HL-60/S4 treated with phorbol 12-myristate 13-acetate at 8.2 ng/mL for 4 days and 3 days (cell line): ENCODE results near the gene JRKL.

Source experiments
- in situ Hi-C: fragments of 300-500 bp; cut with MboI; formaldehyde crosslinking; loops from 2 replicates; pipeline ENCODE4 v1.15.0; 2022; ENCODE audit warnings: low sequenced_read_pairs

Gene JRKL

DNA sequence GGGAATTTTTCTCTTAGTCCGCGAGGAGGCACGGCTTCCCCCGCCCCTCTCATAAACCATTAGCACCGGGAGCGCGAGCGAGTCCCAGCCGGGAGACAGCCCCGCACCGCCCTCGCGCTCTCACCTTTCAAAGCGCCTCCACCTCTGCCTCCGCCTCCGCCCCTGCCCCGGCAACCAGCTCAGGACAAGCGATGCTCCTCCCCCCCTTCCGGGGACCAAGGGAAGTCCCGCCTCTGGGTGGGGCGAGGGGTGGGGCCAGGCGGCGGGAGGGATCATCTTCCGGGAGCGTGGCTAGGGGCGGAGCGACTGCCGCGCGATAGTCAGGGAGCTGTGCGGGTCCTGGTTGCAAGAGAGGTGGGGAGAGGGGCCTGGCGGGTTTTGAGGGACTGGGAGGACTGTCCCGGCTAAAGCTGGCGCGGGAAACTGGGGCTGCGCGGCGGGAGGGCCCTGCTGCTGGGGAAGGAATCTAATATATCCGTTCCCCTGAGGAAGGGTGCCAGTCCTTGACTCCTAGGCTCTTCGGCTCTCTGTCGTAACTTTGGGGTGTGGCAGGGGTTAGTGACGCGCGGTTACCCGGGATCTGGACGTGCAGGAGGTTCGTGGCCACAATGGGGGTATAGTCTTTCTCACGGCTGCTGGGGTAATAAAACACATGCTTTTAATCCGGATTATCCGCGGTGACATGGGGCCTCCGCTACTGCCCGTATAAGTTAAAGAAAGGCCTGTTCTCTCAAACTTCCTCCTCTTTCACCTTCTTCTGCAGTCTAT, at the start of gene JRKL, which contains the start of gene CCDC82:
TSS of gene JRKL (plus strand) at position 294 of the 768 bp plus-strand sequence. CDS start 637 bp downstream, outside the sequence.
TSS of gene CCDC82 (minus strand) at position 193 of the 768 bp plus-strand sequence. CDS start 5,165 bp downstream, outside the sequence.
- in situ Hi-C loops: loop anchor here (25.0 kb wide), 1 partner anchor 553 kb away; no protein-coding TSS in a partner anchor

DNA sequence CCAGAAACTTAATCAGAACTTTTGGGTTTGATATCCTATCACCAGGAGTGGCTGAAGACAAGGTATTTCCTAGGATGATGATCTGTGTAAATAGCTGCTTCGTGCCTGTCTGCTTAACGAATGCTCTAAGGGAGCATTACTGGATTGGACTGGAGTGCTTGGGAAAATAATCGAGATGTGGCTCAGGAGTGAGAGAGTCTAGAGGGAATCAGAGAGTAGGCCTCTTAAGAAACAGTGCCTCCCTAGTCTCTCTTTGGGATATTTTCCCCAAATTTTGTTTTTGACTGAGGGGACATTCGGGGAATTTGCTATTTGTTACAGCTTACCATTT, 49.3 kb upstream of the JRKL start:
- in situ Hi-C loops: no loop called here

DNA sequence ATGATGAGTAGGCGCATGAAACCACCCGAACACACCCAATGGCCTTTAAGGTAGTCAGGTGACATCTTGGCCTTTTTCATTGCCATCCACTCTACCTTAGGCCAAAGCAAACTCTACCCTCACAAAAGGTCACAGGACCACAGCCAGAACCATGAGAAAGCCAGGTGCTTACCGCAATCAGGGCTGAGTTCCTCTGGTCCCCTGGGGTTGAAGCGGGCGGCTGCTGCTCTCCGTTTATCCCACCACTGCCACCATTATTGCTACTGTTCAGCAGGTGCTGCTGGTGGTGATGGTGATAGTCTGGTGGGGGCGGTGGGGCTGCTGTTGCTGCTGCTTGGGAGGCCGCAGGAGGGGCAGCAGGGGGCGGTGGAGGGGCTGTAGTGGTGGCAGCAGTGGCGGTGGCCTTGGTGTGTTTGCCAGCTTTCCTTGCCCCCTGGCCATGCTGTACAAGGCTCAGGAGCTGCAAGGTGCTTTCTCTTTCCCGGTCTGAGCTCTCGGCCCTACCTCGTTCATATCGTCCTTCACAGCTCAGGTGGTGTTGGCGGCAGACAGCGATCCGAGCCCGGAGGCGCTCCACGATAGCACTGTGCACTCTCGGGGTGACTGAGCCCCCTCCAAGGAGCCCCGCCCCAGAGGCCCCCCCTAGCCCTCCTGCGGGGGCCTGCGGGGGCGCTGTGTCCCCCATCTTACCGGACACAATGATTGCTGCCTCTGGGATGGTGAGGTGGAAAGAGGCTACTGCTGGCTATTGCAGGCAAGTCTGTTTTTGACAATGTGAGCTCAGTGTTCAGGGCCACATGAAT, 48.4 kb upstream of the JRKL start:
- in situ Hi-C loops: no loop called here

DNA sequence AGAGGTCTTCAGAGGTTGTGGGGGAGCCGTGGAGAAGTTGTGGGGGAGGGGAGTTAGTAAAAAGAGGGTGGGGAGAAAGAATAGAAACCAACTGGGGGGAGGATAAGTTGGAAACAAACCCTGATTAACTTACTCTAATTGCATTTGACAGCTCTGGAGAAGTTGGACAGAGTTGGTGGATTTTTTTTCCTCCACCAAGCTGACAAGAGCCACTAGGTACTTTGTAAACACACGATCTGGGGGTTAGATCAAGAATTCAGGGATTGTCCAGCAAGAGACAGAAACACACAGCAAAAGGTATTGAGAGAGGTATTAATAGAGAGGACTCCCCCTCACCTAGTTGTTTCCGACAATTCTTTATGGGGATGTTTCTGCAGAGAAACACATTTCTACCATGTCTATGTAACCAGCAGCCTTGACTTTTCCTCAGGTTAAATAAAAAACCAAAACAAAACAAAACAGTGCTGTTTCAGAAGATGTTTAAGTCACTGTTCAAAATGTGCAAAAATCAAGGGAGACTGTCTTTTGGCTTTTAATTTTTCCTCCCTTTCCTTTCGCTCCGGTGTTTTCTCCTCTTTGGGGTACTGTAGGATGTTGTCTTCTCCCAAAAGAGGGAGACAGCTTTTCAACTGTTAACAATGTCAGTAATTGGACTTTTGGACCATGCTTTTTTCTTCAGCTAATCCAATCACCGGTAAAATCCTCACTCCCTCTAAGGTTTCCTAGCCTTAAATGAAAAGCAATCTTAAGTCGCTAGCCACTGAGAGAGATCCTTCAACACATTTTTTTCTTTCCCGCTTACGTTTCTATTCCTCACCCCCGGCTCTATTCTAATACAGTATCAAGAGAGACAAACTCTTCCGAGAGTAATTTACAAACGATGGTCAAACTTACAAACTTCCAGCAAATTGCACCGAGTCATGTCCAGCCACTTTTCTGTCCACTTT, 47.5 kb upstream of the JRKL start:
- in situ Hi-C loops: no loop called here

DNA sequence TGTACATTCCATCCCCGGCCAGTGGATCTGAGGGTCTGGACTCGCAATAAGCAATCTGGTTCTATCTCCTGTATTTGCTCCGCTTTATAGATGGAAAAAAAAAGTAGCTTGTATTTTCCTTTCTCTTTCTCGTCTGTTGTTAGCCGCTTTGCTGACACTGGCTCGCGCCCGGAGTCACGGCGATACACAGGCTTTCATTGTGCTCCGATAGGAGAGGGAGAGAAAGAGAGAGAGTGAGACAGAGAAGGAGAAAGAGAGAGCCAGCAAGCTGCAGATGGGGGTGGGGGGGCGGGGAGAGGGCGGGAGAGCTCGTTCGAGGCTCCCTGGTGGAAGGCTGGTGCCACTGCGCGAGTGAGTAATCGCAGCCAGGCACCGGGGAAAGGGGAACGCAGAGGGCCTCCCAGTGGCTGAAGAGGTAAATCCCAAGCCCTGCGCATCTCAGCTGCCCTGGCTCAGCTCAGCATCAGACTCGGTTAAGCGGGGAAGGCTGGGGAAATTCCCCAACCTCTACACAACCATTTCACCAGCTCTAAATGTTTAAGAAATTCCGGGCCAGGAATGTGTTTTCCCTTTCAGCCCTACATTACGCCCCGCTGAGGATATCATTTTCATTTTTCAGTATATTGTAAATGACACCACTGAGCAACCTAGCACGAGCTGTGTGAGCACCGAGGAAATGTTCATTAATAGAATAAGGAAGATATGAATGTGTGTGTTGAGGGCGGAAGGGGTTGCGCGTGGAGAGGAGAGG, 46.7 kb upstream of the JRKL start, which contains the start of gene MAML2:
TSS of gene MAML2 (minus strand) at position 235 of the 751 bp plus-strand sequence. CDS start 1,300 bp downstream, outside the sequence.
- in situ Hi-C loops: no loop called here

DNA sequence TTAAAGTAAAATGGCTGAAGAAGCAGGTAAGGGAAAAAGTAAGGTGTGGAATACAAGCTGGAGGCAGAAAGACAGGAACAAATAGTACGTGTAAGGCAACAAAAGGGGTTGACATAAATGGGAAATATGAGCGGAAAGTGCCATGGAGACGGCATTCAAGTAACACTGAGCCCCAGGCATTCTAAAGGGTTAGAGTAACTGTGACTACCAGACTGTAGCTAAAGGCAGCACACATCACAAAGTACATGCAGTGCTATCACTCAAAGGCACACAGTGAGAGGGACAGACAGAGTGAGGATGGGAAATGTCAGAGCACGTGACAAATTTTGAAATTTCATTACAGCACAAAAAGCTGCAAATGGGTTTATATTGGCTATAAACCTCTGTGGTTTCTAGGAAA, 33.0 kb upstream of the JRKL start:
- in situ Hi-C loops: no loop called here

DNA sequence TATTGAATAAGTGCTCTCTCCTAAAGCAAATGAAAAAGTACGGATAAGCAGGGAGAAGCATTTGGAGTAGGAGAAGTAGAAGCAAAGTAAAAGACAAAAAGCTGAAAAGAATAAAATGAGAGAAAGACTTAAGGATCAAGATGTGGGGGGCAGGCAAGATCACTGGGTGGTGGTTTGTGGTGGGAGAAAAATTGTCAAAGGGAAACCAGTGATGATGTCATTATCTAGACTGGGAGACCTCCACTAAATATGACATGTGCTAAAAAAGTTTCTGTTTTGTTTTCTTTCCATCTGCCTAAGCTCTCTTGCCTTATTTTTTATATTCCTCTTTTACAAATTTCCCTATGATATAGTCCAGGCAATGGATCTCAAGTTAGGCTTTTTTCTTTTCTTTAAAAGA, 32.0 kb upstream of the JRKL start:
- in situ Hi-C loops: no loop called here

DNA sequence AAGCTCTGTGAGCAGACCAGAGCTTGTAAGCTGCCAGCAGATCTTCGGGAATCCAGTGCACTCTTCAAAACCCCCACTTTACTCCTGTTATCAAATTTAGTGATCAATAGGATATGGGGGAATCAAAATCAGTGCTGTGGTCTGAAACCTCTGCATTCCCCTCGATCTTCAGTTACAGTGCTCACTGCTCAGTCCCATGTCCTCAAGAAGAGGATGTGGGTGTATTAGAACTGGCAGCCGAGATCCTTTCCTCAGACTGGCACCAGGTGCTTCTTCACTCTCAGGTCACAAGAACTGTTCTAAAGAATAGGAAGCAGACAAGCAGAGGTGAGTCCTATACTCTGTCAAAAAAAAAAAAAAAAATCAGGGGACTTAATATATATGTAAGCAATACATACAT, 31.5 kb upstream of the JRKL start:
- in situ Hi-C loops: no loop called here

DNA sequence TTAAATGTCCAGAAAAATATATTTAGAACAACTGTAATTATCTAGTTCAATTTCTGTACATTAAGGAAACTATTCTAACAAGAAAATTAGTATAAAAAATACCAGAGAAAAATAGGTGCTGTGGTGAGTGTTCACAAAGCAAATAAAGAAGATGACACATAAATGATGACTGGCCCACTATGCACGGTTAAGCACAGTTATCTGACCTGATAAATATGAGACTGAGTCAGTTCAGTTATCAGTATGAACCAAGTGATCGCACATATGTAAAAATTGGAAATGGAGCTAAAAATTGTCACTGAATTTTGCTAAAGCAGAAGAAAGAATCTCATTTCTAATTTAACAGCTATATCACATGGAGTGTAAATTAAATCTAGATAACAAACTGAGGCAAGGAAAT, 28.0 kb upstream of the JRKL start:
- in situ Hi-C loops: no loop called here

DNA sequence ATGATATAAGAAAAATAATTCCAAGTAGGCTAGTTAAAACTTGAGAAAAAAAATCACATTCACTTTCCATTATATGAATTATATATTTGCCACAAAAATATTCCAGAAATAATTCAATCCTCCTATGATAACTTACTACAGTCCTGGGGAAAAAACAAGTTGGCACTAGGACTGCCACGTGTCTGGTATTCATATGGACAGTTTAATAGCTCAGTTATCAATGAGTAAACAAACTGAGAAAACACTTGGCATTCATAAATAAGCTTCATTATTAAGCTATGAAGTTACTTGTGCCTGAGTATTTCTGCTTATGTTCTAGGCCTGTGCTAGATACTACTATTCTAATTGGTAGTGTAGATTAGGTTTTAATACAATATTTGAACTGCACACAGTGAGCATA, 24.3 kb upstream of the JRKL start:
- in situ Hi-C loops: no loop called here

DNA sequence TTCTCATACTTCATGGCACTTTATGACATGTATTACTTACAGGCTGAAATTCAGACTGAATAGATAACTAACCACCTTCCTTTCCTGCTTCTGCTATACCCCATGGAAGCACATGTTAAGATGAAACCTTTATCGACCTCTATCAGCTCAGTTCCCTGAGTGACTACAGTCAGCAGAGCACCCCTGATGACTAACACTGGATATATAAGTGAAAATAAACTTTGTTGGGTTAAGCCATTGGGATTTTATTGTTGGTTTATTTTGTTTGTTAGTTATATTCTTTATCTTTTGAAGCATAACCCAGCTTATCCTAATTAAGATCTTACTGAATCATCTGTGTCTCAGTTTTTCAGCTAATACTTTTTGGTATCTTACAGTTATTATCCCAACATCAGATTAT, 23.8 kb upstream of the JRKL start:
- in situ Hi-C loops: no loop called here

DNA sequence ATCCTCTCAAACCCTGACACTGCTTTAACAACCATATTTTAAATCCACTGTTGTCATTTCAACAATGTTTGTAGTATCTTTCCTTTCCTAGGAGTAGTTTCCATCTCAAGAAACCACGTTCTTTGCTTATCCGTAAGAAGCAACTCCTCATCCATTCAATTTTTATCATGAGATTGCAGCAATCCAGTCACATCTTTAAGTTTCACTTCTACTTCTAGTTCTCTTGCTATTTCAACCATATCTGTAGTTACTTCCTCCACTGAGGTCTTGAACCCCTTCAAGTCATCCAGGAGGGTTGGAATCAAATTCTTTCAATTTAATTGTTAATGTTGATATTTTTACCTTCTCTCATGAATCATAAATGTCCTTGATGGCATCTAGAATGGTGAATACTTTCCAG, 22.5 kb upstream of the JRKL start:
- in situ Hi-C loops: no loop called here

DNA sequence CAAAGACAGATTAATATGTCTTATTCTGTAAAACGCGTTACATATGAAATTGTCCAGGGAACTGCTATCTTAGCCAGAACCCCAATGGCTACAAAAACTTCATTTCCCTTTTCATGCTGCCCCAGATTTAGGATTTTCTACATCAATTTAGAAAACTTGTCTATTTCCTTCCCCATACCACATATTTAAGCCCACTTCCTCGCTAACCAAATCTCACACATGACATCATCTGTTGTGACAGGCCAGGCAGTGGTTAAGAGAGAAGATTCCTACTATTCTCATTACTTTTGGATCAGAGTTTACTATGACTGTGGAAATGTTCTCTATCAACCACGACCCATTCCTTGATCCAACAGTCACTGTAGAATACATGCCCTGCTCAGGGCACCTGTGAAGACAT, 16.0 kb upstream of the JRKL start:
- in situ Hi-C loops: no loop called here

DNA sequence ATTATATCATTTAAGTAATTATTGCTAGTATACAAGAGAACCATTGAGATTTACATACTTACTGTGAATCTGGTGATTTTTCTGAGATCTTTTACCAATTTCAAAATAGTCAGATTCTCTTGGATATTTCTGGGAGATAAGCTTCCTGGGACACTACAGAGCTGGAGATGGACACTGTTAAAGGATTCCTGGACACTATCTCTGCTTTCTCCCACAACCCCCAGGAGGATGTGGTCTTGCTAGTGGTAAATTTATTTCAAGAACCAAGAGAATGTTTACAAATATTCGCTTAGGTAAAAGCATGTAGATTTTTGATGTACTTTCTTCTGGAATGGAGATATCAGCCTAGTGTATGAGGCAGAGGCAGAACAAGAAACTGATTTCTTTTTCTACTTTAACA, 13.0 kb upstream of the JRKL start:
- in situ Hi-C loops: loop anchor here (25.0 kb wide), 1 partner anchor 539 kb away; no protein-coding TSS in a partner anchor

DNA sequence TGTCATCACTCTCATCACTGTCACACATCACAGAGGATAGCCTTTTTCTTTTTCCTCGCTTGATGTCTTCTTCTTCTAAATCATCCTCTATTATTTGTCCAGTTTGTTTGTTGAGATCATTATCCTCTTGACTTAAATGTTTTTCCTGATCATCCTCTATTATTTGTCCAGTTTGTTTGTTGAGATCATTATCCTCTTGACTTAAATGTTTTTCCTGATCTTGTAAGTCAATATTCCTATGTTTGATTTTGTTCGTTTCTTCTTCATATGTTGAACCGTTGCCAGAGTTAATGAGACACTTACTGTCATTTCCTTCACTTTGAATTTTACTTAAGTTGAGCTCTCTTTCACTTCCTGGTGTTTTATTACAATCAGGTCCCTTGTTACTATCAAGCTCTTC, 5.7 kb upstream of the JRKL start:
- in situ Hi-C loops: loop anchor here (25.0 kb wide), 1 partner anchor 547 kb away; no protein-coding TSS in a partner anchor

DNA sequence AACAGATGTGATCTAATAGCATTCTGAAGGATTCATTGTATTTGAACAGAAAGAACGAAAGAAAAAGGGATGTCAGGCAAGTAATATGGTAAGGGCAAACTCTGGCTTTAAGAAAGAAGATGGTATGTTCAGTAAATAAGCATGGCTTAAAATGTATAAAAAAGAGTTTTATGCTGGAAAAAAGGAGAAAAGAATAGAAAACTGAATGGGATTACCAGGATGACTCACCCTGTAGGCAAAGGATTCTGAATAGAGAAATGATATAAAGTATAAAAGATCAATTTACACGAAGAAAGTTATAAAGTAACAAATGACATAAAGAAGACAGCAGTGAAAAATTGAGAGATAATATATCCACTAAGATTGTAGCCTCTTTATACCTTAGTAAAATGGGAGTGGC, 4.6 kb upstream of the JRKL start:
- in situ Hi-C loops: loop anchor here (25.0 kb wide), 1 partner anchor 548 kb away; no protein-coding TSS in a partner anchor

DNA sequence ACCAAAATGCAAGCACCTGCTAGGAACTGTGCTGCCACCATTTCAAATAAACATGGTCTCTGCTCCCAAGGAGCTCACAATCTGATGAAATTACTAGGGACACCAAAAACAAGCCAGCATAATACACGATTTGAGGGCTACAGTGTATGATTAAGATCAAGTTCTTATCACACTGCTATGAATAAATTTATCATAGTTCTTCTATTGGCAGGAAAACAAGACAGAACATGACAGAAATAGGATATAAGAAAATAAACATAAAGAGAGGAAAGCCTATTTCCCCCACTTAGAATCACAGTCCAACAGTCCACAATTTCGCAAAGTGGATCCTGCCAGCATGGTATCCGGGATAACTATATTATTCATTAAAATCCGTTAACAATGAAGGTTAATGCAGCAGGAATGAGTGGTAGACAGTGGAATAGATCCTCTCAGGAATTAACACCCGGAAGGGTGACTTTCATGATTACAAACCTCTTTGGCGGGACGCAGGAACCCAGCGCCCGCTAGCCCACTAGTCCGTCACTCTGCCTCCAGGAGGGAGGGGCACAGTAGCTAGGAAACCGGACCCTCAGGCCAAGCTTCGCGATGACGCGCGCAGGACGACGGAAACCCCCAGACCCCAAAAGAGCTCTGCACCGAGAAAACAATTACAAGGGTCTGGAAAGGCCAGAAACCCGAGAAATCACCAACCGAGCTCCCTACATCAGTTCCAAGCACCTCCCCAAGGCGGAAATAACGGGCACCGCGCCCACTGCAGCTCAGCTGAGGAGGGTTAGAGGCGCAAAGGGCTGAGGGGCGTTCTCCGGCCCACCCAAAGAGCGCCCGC, 708 bp upstream of the JRKL start:
- in situ Hi-C loops: loop anchor here (25.0 kb wide), 1 partner anchor 552 kb away; no protein-coding TSS in a partner anchor

DNA sequence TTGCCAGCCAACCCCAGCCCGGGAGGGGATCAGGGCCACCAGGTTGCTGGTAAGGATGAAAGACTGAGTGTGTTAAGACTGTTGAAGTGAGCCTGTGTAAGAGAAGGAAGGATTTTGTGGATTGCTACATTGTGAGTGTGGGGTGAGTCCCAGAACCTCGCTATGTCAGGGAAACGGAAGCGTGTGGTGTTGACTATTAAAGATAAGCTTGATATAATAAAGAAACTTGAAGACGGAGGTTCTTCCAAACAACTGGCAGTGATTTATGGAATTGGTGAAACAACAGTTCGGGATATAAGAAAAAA, 627 bp downstream of the JRKL start:
- in situ Hi-C loops: loop anchor here (25.0 kb wide), 1 partner anchor 553 kb away; no protein-coding TSS in a partner anchor

DNA sequence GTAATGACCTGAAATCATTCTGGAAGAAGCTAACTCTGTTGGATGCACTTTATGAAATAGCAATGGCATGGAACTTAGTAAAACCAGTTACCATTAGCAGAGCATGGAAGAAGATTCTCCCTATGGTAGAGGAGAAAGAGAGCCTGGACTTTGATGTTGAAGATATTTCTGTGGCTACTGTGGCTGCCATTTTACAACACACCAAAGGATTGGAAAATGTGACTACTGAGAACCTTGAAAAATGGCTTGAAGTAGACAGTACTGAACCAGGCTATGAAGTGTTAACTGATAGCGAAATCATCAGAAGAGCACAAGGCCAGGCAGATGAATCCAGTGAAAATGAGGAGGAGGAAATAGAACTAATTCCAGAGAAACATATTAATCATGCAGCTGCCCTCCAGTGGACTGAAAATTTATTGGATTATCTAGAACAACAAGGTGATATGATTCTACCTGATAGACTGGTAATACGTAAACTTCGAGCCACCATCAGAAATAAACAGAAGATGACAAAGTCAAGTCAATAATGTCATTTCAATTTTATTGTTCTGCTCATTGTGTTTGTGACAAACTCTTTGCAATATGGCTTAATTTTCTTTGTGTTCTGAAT, 2.0 kb downstream of the JRKL start:
- in situ Hi-C loops: loop anchor here (25.0 kb wide), 1 partner anchor 555 kb away; no protein-coding TSS in a partner anchor
